K562 (cell line): ENCODE measurements around the gene BOLA3. TPM values are rescaled to one million over a fixed set of nuclear protein-coding genes. Genes with fewer than 3 reads are reported as not detected.
A peak's percentile ranks its signal among the peaks of the same experiment; 100 is the strongest.

Experiments
- ASH1L ChIP-seq: fragments of 450-650 bp; IDR thresholded peaks from 2 replicates; pipeline ENCODE4 v1.6.1; 2018; ENCODE audit warnings: borderline replicate concordance, mild to moderate bottlenecking, low read depth; ENCODE audit not compliant: partially characterized antibody
- ATF1 ChIP-seq, 2 experiments: fragments of 450-650 bp in 1 of 2; IDR thresholded peaks; 2 replicates each; pipeline ENCODE4 v1.6.1; 2016; ENCODE audit warnings: missing compliant biosample characterization in 1 of 2, missing genetic modification characterization in 1 of 2
- BACH1 ChIP-seq: fragments of 200-800 bp; sonication (Bioruptor generic); IDR thresholded peaks from 2 replicates; pipeline ENCODE4 v1.6.1; 2016; ENCODE audit warnings: missing genetic modification characterization, missing compliant biosample characterization
- CEBPB ChIP-seq: fragments of 450-650 bp; IDR thresholded peaks from 2 replicates; pipeline ENCODE4 v1.6.1; 2016; ENCODE audit warnings: missing genetic modification characterization, missing compliant biosample characterization
- DLX4 ChIP-seq: fragments of 250-450 bp; sonication (Bioruptor Pico); IDR thresholded peaks from 2 replicates; pipeline ENCODE4 v1.6.1; 2021; ENCODE audit warnings: mild to moderate bottlenecking
- DNMT1 ChIP-seq: fragments of 450-650 bp; IDR thresholded peaks from 2 replicates; pipeline ENCODE4 v1.6.1; 2016; ENCODE audit warnings: antibody characterized with exemption, mild to moderate bottlenecking
- ESRRA ChIP-seq: fragments of 450-650 bp; IDR thresholded peaks from 2 replicates; pipeline ENCODE4 v1.6.1; 2014; ENCODE audit warnings: low read depth, mild to moderate bottlenecking, moderate library complexity, borderline replicate concordance
- EWSR1 ChIP-seq: fragments of 450-650 bp; IDR thresholded peaks from 2 replicates; pipeline ENCODE4 v1.6.1; 2018; ENCODE audit warnings: borderline replicate concordance, mild to moderate bottlenecking, low read depth, moderate library complexity; ENCODE audit not compliant: partially characterized antibody
- GABPB2 ChIP-seq: fragments of 250-450 bp; sonication (Bioruptor Pico); conservative IDR thresholded peaks from 2 replicates; pipeline ENCODE4 v1.5.1; 2021; ENCODE audit warnings: mild to moderate bottlenecking
- GATA2 ChIP-seq: sonication (generic); formaldehyde crosslinking; IDR thresholded peaks from 2 replicates; pipeline ENCODE4 v1.4.0; 2020; ENCODE audit warnings: mild to moderate bottlenecking, missing genetic modification reagents
- GMEB1 ChIP-seq: fragments of 250-450 bp; sonication (Bioruptor Pico); IDR thresholded peaks from 2 replicates; pipeline ENCODE4 v1.4.0; 2020; ENCODE audit warnings: mild to moderate bottlenecking
- GTF2A2 ChIP-seq: IDR thresholded peaks from 2 replicates; pipeline ENCODE4 v1.6.1; 2016; ENCODE audit warnings: mild to moderate bottlenecking, missing genetic modification characterization, missing compliant biosample characterization
- KHSRP ChIP-seq: fragments of 450-650 bp; IDR thresholded peaks from 2 replicates; pipeline ENCODE4 v1.6.1; 2017
- LEF1 ChIP-seq: fragments of 450-650 bp; IDR thresholded peaks from 2 replicates; pipeline ENCODE4 v1.6.1; 2016; ENCODE audit warnings: mild to moderate bottlenecking
- MAZ ChIP-seq, 2 experiments: fragments of 450-650 bp in 1 of 2; sonication (generic) in 1 of 2; formaldehyde crosslinking; IDR thresholded peaks in 1 of 2; conservative IDR thresholded peaks in 1 of 2; 2 replicates each; pipeline versions ENCODE4 v1.4.0 to v1.5.0; 2020; ENCODE audit warnings: mild to moderate bottlenecking in 1 of 2, missing genetic modification reagents in 1 of 2
- MLLT1 ChIP-seq, 2 experiments: fragments of 450-650 bp; IDR thresholded peaks; 2 replicates each; pipeline ENCODE4 v1.6.1; 2016
- NFXL1 ChIP-seq: fragments of 450-650 bp; formaldehyde crosslinking; IDR thresholded peaks from 2 replicates; pipeline ENCODE4 v1.4.0; 2021; ENCODE audit warnings: mild to moderate bottlenecking
- PHTF2 ChIP-seq: fragments of 250-450 bp; sonication (Bioruptor Pico); IDR thresholded peaks from 2 replicates; pipeline ENCODE4 v1.5.0; 2021; ENCODE audit warnings: mild to moderate bottlenecking
- POLR2A ChIP-seq: fragments of 450-650 bp; conservative IDR thresholded peaks from 2 replicates; pipeline ENCODE4 v1.6.1; 2016
- PPARD ChIP-seq: fragments of 250-450 bp; sonication (Bioruptor Pico); IDR thresholded peaks from 2 replicates; pipeline ENCODE4 v1.8.0; 2022; ENCODE audit warnings: inconsistent platforms, mild to moderate bottlenecking, moderate library complexity
- SRSF9 ChIP-seq: fragments of 200-400 bp; formaldehyde crosslinking; IDR thresholded peaks from 2 replicates; pipeline ENCODE4 v1.6.1; 2017; ENCODE audit warnings: low read depth, low read length, borderline replicate concordance
- U2AF2 ChIP-seq: fragments of 200-400 bp; formaldehyde crosslinking; optimal IDR thresholded peaks from 2 replicates; pipeline ENCODE3; 2017; ENCODE audit warnings: low read depth, mild to moderate bottlenecking, low read length
- ZBTB8A ChIP-seq: fragments of 450-650 bp; IDR thresholded peaks from 2 replicates; pipeline ENCODE4 v1.6.1; 2018; ENCODE audit warnings: mild to moderate bottlenecking, moderate library complexity; ENCODE audit not compliant: partially characterized antibody
- ZC3H8 ChIP-seq: fragments of 450-650 bp; IDR thresholded peaks from 2 replicates; pipeline ENCODE4 v1.6.1; 2017
- ZNF124 ChIP-seq: sonication (generic); formaldehyde crosslinking; IDR thresholded peaks from 2 replicates; pipeline ENCODE4 v1.8.1; 2022; ENCODE audit warnings: missing genetic modification reagents
- ZNF280A ChIP-seq: fragments of 450-650 bp; IDR thresholded peaks from 2 replicates; pipeline ENCODE4 v1.6.1; 2018; ENCODE audit warnings: mild to moderate bottlenecking, low read depth; ENCODE audit not compliant: partially characterized antibody
- ZNF583 ChIP-seq: fragments of 250-450 bp; sonication (Bioruptor Pico); IDR thresholded peaks from 2 replicates; pipeline ENCODE4 v1.4.0; 2020
- polyA plus RNA-seq, 8 experiments: library from polyadenylated mRNA; depleted of rRNA in 4 of 8; stranded (reverse) in 5 of 8; unstranded in 3 of 8; fragments of >200 nt; fragmentation: Nextera tagmentation in 2 of 8; fragmentation: Illumina TruSeq in 1 of 8; extraction: Ambion mirVana in 2 of 8; extraction: Trizol in 1 of 8; gene quantifications; 2 replicates each; pipeline versions ENCODE4 v1.2.1 to v1.2.3, GENCODE V29; 2011 to 2014; ENCODE audit warnings: inconsistent platforms in 1 of 8, missing spikeins in 1 of 8
- total RNA-seq, 7 experiments: library from RNA; depleted of rRNA in 6 of 7; stranded (reverse); fragments of >200 nt in 6 of 7; fragmentation: Illumina TruSeq in 2 of 7; extraction: Trizol in 2 of 7; gene quantifications; 2 replicates each; pipeline versions ENCODE4 v1.2.1 to v1.2.3, GENCODE V29; 2011 to 2021; ENCODE audit warnings: low replicate concordance in 1 of 7

The BOLA3 gene
- total and polyA plus RNA-seq, 9 of the 15 experiments (the other 6 are each of a cell fraction or from before 2014, with no cell fraction given): 149 to 619 (median 255) TPM

GRCh38 chr2:74147727-74148456 lies at the start of gene BOLA3 (continued):
- TF ChIP-seq MAZ (CRISPR knock-in tag; conservative IDR thresholded peaks at IDR 0.05 in 1 of 2, IDR thresholded peaks at IDR 0.05 in 1 of 2) (peak; percentile 92 to 95), CEBPB (tag) (no peak), ATF1 (CRISPR knock-in tag; IDR thresholded peaks at IDR 0.05) (no peak), ATF1 (tag; IDR thresholded peaks at IDR 0.05) (peak; percentile 71), U2AF2 (no peak), EWSR1 (no peak), BACH1 (tag) (no peak), GABPB2 (no peak), ZBTB8A (no peak), PPARD (no peak), NFXL1 (CRISPR knock-in tag) (no peak), ZC3H8 (no peak), LEF1 (no peak), SRSF9 (no peak), ASH1L (no peak), ZNF583 (CRISPR knock-in tag) (0 out of 2 replicates have a peak, but pooled peaks have one; percentile 42), GATA2 (CRISPR knock-in tag) (no peak), POLR2A (peak; percentile 88), ESRRA (peak; percentile 93), ZNF124 (CRISPR knock-in tag) (no peak), ZNF280A (no peak), DLX4 (no peak), GTF2A2 (tag) (no peak), PHTF2 (CRISPR knock-in tag) (no peak), DNMT1 (no peak), GMEB1 (CRISPR knock-in tag) (peak; percentile 92), MLLT1 (IDR thresholded peaks at IDR 0.05) (no peak), KHSRP (no peak)
